ENCODE results near the gene ACIN1. TPM values are rescaled to one million over a fixed set of nuclear protein-coding genes. Genes with fewer than 3 reads are reported as not detected.

Gene ACIN1
- total and polyA plus RNA-seq, 2 of the 13 experiments (the other 11 are each of a cell fraction or from before 2014, with no cell fraction given) = 165 to 183 TPM

DNA sequence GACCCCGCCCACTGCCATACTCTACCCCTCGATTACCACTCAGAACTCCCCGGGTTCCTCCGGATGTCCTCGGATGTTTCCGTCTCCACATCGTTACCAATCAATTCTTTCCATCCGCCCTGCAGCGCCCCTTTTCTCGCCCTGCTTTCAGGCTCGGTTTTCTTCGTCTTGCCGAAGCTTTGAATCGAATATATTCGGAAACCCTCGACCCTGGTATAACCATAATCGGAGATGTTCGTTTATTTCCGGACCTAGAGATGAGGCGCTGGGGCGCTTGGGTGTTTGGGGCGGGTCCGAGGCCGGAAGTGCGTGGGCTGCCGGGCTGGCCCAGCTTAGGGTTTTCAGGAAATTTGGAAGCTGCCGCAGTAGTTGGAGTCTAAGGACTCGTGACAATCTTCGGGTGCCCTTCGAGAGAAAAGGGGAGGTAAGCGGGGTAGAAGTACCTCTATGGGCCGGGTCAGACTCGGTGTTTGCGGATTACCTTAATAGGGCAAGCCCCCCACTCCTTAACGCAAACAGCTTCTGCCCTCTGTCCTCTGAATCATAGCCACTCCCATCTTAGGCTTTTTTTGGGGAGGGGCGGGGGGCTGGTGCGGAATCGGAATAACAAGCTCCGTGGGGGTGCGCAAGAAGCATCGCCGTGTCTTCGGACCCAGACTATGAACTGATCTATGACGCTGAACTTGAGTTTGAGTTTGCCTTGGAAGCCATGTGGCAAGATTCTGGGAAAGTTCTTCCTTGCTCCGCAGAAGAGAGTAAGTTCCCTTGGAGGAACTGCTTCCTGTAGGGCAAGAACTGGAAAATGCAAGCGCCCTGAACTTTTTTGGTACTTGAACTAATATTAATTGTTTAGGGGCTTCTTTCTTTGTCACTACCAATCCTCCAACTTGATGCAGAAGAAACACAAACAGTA lies 516 bp upstream of the ACIN1 start, which contains the start of gene C14orf119 (continued):
- TF ChIP-seq, protein P1, sequence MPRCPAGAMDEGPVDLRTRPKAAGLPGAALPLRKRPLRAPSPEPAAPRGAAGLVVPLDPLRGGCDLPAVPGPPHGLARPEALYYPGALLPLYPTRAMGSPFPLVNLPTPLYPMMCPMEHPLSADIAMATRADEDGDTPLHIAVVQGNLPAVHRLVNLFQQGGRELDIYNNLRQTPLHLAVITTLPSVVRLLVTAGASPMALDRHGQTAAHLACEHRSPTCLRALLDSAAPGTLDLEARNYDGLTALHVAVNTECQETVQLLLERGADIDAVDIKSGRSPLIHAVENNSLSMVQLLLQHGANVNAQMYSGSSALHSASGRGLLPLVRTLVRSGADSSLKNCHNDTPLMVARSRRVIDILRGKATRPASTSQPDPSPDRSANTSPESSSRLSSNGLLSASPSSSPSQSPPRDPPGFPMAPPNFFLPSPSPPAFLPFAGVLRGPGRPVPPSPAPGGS (CRISPR knock-in tag; IDR thresholded peaks at IDR 0.05) = peak; percentile 3
- TF ChIP-seq ZNF709 (CRISPR knock-in tag; IDR thresholded peaks at IDR 0.05) (peak; percentile 24; the same call in 1 of the 2 replicates), CENPT (CRISPR knock-in tag; IDR thresholded peaks at IDR 0.05; ENCODE audit: low read depth) (peak; percentile 80; the same call in 1 of the 2 replicates), ZNF354B (CRISPR knock-in tag; IDR thresholded peaks at IDR 0.05) (0 out of 2 replicates have a peak, but pooled peaks have one; percentile 47), FOSL2 (CRISPR knock-in tag; IDR thresholded peaks at IDR 0.05) (peak; percentile 85), ELF4 (CRISPR knock-in tag; IDR thresholded peaks at IDR 0.05; ENCODE audit: borderline replicate concordance) (peak; percentile 98), ZFY (CRISPR knock-in tag; IDR thresholded peaks at IDR 0.05) (peak; percentile 61; the same call in 1 of the 2 replicates), NFKBIZ (CRISPR knock-in tag; IDR thresholded peaks at IDR 0.05) (peak; percentile 58; the same call in 1 of the 2 replicates), TCF12 (IDR thresholded peaks at IDR 0.05) (no peak), TCF12 (CRISPR knock-in tag; IDR thresholded peaks at IDR 0.05) (peak; percentile 84; the same call in 1 of the 2 replicates), FOXP1 (IDR thresholded peaks at IDR 0.05) (no peak), FOXP1 (CRISPR knock-in tag; IDR thresholded peaks at IDR 0.05) (no peak), ZNF20 (CRISPR knock-in tag; IDR thresholded peaks at IDR 0.05) (peak; percentile 5; the same call in 1 of the 2 replicates), POLR2AphosphoS5 (IDR thresholded peaks at IDR 0.05; ENCODE audit: low read depth, low read length) (peak; percentile 93), ZNF652 (CRISPR knock-in tag; IDR thresholded peaks at IDR 0.05; ENCODE audit: borderline replicate concordance, low read depth) (no peak), ZNF350 (CRISPR knock-in tag; IDR thresholded peaks at IDR 0.05; ENCODE audit: borderline replicate concordance, low read depth) (peak; percentile 23; the same call in 1 of the 2 replicates), FOSL1 (CRISPR knock-in tag; IDR thresholded peaks at IDR 0.05; ENCODE audit: borderline replicate concordance) (0 out of 2 replicates have a peak, but pooled peaks have one; percentile 51), GLI4 (CRISPR knock-in tag; IDR thresholded peaks at IDR 0.05; ENCODE audit: borderline replicate concordance) (peak; percentile 87; the same call in 1 of the 2 replicates), ZFP1 (CRISPR knock-in tag; IDR thresholded peaks at IDR 0.05) (0 out of 2 replicates have a peak, but pooled peaks have one; percentile 18), HOXA7 (CRISPR knock-in tag; IDR thresholded peaks at IDR 0.05) (no peak), GTF2F1 (IDR thresholded peaks at IDR 0.05; ENCODE audit: low read length) (0 out of 2 replicates have a peak, but pooled peaks have one; percentile 38), SP1 (IDR thresholded peaks at IDR 0.05) (no peak), SP1 (CRISPR knock-in tag; IDR thresholded peaks at IDR 0.05) (peak; percentile 80), ZNF577 (CRISPR knock-in tag; IDR thresholded peaks at IDR 0.05; ENCODE audit: borderline replicate concordance, low read depth) (no peak), ZNF746 (CRISPR knock-in tag; IDR thresholded peaks at IDR 0.05) (peak; percentile 53; the same call in 1 of the 2 replicates)
- TF ChIP-seq, protein P2, sequence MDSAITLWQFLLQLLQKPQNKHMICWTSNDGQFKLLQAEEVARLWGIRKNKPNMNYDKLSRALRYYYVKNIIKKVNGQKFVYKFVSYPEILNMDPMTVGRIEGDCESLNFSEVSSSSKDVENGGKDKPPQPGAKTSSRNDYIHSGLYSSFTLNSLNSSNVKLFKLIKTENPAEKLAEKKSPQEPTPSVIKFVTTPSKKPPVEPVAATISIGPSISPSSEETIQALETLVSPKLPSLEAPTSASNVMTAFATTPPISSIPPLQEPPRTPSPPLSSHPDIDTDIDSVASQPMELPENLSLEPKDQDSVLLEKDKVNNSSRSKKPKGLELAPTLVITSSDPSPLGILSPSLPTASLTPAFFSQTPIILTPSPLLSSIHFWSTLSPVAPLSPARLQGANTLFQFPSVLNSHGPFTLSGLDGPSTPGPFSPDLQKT (CRISPR knock-in tag; IDR thresholded peaks at IDR 0.05; ENCODE audit: borderline replicate concordance) = peak; percentile 95; the same call in 1 of the 2 replicates

Measured in HepG2 (cell line).